Measurements from ENCODE around the gene ARFGAP2. TPM values are rescaled to one million over a fixed set of nuclear protein-coding genes. Genes with fewer than 3 reads are reported as not detected.
"Not testable (repeated sequence)": the region's sequence is repeated elsewhere in the genome, so short reads cannot be mapped to it uniquely, and the experiment has no call there.

The ARFGAP2 gene
- total and polyA plus RNA-seq, 2 of the 8 experiments (the other 6 are each of a cell fraction or from before 2014, with no cell fraction given) = 50.2 to 64.0 TPM

DNA sequence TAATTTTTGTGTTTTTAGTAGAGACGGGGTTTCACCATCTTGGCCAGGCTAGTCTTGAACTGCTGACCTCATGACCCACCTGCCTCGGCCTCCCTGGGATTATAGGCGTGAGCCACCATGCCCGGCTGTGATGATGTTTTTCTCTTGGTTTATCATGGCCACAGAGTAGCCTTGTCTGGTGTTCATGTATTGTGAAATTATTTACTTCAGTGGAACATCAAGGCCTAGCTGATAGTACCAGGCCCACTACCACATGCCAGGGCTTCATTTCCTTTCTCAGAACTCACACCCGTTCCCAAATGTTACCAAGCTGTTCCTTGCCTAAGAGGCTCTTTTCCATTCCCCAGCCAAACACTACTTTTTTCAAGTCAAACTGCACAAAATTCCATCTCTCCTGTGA, 31.9 kb upstream of the ARFGAP2 start (continued):
- TF ChIP-seq BACH1 (IDR thresholded peaks at IDR 0.05; ENCODE audit: low read length) (no peak), CEBPB (IDR thresholded peaks at IDR 0.05; ENCODE audit: low read depth, low read length) (no peak), ATF3 (IDR thresholded peaks at IDR 0.05; ENCODE audit: insufficient read depth, low read depth, low read length) (no peak), SP4 (IDR thresholded peaks at IDR 0.05; ENCODE audit: low read length) (no peak), KDM1A (IDR thresholded peaks at IDR 0.05; ENCODE audit: borderline replicate concordance, low read length) (no peak), POLR2A (IDR thresholded peaks at IDR 0.05; ENCODE audit: control extremely low read depth in 1 of 2, low read depth in 2 of 2, low read length in 2 of 2) (no peak)

DNA sequence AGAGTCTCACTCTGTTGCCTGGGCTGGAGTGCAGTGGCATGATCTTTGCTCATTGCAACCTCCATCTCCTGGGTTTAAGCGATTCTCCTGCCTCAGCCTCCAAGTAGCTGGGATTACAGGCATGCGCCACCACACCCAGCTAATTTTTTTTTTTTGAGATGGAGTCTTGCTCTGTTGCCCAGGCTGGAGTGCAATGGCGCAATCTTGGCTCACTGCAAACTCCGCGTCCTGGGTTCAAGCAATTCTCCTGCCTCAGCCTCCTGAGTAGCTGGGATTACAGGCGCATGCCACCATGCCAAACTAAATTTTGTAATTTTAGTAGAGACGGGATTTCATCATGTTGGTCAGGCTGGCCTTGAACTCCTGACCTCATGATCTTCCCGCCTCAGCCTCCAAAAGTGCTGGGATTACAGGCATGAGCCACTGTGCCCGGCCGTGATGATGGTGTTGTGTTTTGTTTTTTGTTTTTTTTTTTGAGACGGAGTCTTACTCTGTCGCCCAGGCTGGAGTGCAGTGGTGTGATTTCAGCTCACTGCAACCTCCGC, 31.4 kb upstream of the ARFGAP2 start:
- H3K14ac ChIP-seq (ENCODE audit: insufficient read length); H2BK5ac ChIP-seq (ENCODE audit: low read depth, low read length); H2BK120ac ChIP-seq (replicated peaks; ENCODE audit: low read depth, low read length); H3K79me1 ChIP-seq (ENCODE audit: low read depth, low read length); H3K4me1 ChIP-seq (replicated peaks in 1 of 4; ENCODE audit: control insufficient read depth in 3 of 4, insufficient read depth in 4 of 4, low read length in 3 of 4); H3K27ac ChIP-seq (ENCODE audit: low read depth, low read length); H2BK20ac ChIP-seq (ENCODE audit: low read length); H3K9ac ChIP-seq (replicated peaks in 1 of 4; ENCODE audit: extremely low read depth in 1 of 4, low read depth in 3 of 4, low read length in 3 of 4); H2BK12ac ChIP-seq (ENCODE audit: low read depth, low read length); H3K4me2 ChIP-seq (ENCODE audit: insufficient read depth in 1 of 2, low read depth in 2 of 2, low read length in 2 of 2); H3K4ac ChIP-seq (replicated peaks; ENCODE audit: insufficient read length, low read depth, low read length); H3K4me3 ChIP-seq (ENCODE audit: extremely low read depth in 1 of 4, insufficient read depth in 2 of 4, low read depth in 3 of 4, low read length in 4 of 4); H3K23me2 ChIP-seq (ENCODE audit: low read depth, low read length); H4K20me1 ChIP-seq (replicated peaks in 1 of 2; ENCODE audit: control insufficient read depth in 1 of 2, insufficient read depth in 2 of 2, low read length in 2 of 2); H3K79me2 ChIP-seq (ENCODE audit: control insufficient read depth in 1 of 2, insufficient read depth in 2 of 2, low read length in 2 of 2); H3K36me3 ChIP-seq (ENCODE audit: control insufficient read depth in 2 of 4, insufficient read depth in 4 of 4, low read length in 3 of 4); H3K18ac ChIP-seq (ENCODE audit: extremely low read depth, low read length); H3K56ac ChIP-seq (replicated peaks; ENCODE audit: insufficient read length, low read depth, low read length); H2BK15ac ChIP-seq (ENCODE audit: low read length); H2AFZ ChIP-seq (ENCODE audit: low read length); H3K27me3 ChIP-seq (replicated peaks in 1 of 4; ENCODE audit: control insufficient read depth in 3 of 4, extremely low read depth in 1 of 4, insufficient read depth in 3 of 4, low read length in 3 of 4); H3K9me3 ChIP-seq (ENCODE audit: insufficient read depth in 2 of 2, low read depth in 1 of 2, low read length in 1 of 2); H3K23ac ChIP-seq (ENCODE audit: insufficient read length); FAIRE-seq; H4K8ac ChIP-seq (ENCODE audit: extremely low read depth, insufficient read depth, low read length); DNase-seq (ENCODE audit: low read depth in 1 of 2, low spot score in 2 of 2); H4K5ac ChIP-seq (ENCODE audit: insufficient read length, low read depth, low read length); H2AK5ac ChIP-seq (ENCODE audit: low read depth, low read length); H4K91ac ChIP-seq (replicated peaks; ENCODE audit: insufficient read length, low read length): not testable (repeated sequence)
- WGBS, 2 experiments (ENCODE audit: extremely low coverage in 1 of 2, insufficient coverage in 1 of 2, insufficient read length in 1 of 2, insufficient replicate concordance in 2 of 2, low coverage in 1 of 2, low lambda C conversion rate in 2 of 2, missing lambda C conversion rate in 1 of 2) = 94% methylated on average over 13 of the region's 13 CpGs; no CpG with 5 or more reads in 1 of the 2 experiments
- ChIA-PET CTCF (ENCODE audit: partially characterized antibody) (interaction anchor here (0.6 to 21.5 kb wide), 6 partner anchors 14 to 63 kb away, joined by 3 to 247 read pairs (median 4); partner anchors contain the start of genes ARFGAP2 and PACSIN3), POLR2A (ENCODE audit: partially characterized antibody) (interaction anchor here (0.8 to 4.1 kb wide), 4 partner anchors 21 to 507 kb away, joined by 3 to 23 read pairs (median 3); partner anchors contain the start of genes ARHGAP1, PACSIN3 and ZNF408)
